ENCODE results near the gene RFX4. TPM values are rescaled to one million over a fixed set of nuclear protein-coding genes. Genes with fewer than 3 reads are reported as not detected.

Gene RFX4
- total and polyA plus RNA-seq, 2 of the 13 experiments (the other 11 are each of a cell fraction or from before 2014, with no cell fraction given): not detected

GRCh38 chr12:106655577-106655976, 72.8 kb downstream of the RFX4 start:
- peaks cover 4% of the 10 kb centered on the region for H3K9me3 ChIP-seq (ENCODE audit: low read length)
- ATAC-seq: no peak
- no peak for DNase-seq (ENCODE audit: low spot score)
- FAIRE-seq: no peak
- in situ Hi-C loops (cut with HindIII; ENCODE audit: extremely low pct_ligation_motif_present, low pct_unique_long_range_greater_than_20kb) (no loop called here), intact Hi-C loops (cut with micrococcal nuclease; ENCODE audit: unreplicated experiment) (no loop called here)
- no peaks in the 10 kb centered on the region for H3K4me1 ChIP-seq (ENCODE audit: insufficient read depth, low read length)
- CTCF ChIA-PET (ENCODE audit: low intra/inter-chr PET ratio, low total read pairs): no interaction called here
- no peak overlapping the region for H3K27ac ChIP-seq (ENCODE audit: extremely low read length, insufficient read depth, low read length)
- H3K79me2 ChIP-seq (ENCODE audit: insufficient read depth, low read length): no peaks in the 10 kb centered on the region
- H3K4me2 ChIP-seq (ENCODE audit: low read depth, low read length): no peak overlapping the region
- BruUV-seq (replicated peaks): no TSS peak
- H3K36me3 ChIP-seq (replicated peaks in 1 of 2; ENCODE audit: control insufficient read depth in 1 of 2, insufficient read depth in 2 of 2, low read length in 2 of 2): no peaks in the 10 kb centered on the region
- POLR2A ChIA-PET: no interaction called here
- no peak overlapping the region for H3K4me3 ChIP-seq (replicated peaks in 1 of 3; ENCODE audit: insufficient read depth in 1 of 3, low read depth in 2 of 3, low read length in 3 of 3)
- H3K9ac ChIP-seq (ENCODE audit: insufficient read depth, low read depth, low read length): no peak overlapping the region
- WGBS (ENCODE audit: low lambda C conversion rate): 0% methylated on average over 1 of the region's 3 CpGs
- H4K20me1 ChIP-seq (ENCODE audit: insufficient read depth, low read length): no peaks in the 10 kb centered on the region
- H2AFZ ChIP-seq (ENCODE audit: low read length): no peak overlapping the region
- TF ChIP-seq ZNF570 (CRISPR knock-in tag; IDR thresholded peaks at IDR 0.05; ENCODE audit: borderline replicate concordance): no peak
- no peak for TF ChIP-seq ZNF740 (CRISPR knock-in tag; IDR thresholded peaks at IDR 0.05)
- no peak for TF ChIP-seq ETV5 (CRISPR knock-in tag; IDR thresholded peaks at IDR 0.05; ENCODE audit: borderline replicate concordance)
- no peak for TF ChIP-seq ZBTB46 (CRISPR knock-in tag; IDR thresholded peaks at IDR 0.05; ENCODE audit: borderline replicate concordance)
- no peak for TF ChIP-seq SIN3B (IDR thresholded peaks at IDR 0.05; ENCODE audit: low read length)
- TF ChIP-seq ZBTB38 (CRISPR knock-in tag; IDR thresholded peaks at IDR 0.05): no peak
- TF ChIP-seq KDM4B (CRISPR knock-in tag; IDR thresholded peaks at IDR 0.05): no peak
- peak; percentile 44; the same call in 1 of the 2 replicates for TF ChIP-seq CEBPG (CRISPR knock-in tag; IDR thresholded peaks at IDR 0.05)
- TF ChIP-seq STAT5B (CRISPR knock-in tag; IDR thresholded peaks at IDR 0.05): no peak
- no peak for TF ChIP-seq NR1H2 (CRISPR knock-in tag; IDR thresholded peaks at IDR 0.05; ENCODE audit: borderline replicate concordance, low read depth)
- TF ChIP-seq ZSCAN21 (CRISPR knock-in tag; IDR thresholded peaks at IDR 0.05; ENCODE audit: borderline replicate concordance): 0 out of 2 replicates have a peak, but pooled peaks have one; percentile 37
- no peak for TF ChIP-seq KMT2B (CRISPR knock-in tag; IDR thresholded peaks at IDR 0.05)
- TF ChIP-seq FOXA1 (IDR thresholded peaks at IDR 0.05): no peak
- TF ChIP-seq FOXA1 (CRISPR knock-in tag; IDR thresholded peaks at IDR 0.05): peak; percentile 40; the same call in 1 of the 2 replicates
- TF ChIP-seq CEBPB (IDR thresholded peaks at IDR 0.05; ENCODE audit: borderline replicate concordance, low read depth, low read length): peak; percentile 72; the same call in 1 of the 2 replicates
- TF ChIP-seq TOE1 (CRISPR knock-in tag; IDR thresholded peaks at IDR 0.05): no peak
- peak in 1 of 2 experiments; percentile 82; a peak in 2 of 4 replicates for TF ChIP-seq ATF4 (CRISPR knock-in tag; IDR thresholded peaks at IDR 0.05)
- H3K27me3 ChIP-seq (ENCODE audit: control insufficient read depth in 1 of 2, insufficient read depth in 2 of 2, low read length in 2 of 2): no peaks in the 10 kb centered on the region
